IPS-NIHi11 (cell line): Measurements from ENCODE around the gene C11orf21.
"Not testable (repeated sequence)": the region's sequence is repeated elsewhere in the genome, so short reads cannot be mapped to it uniquely, and the experiment has no call there.

ENCODE experiments used
- DNase-seq: peaks from one replicate; pipeline ENCODE4 v3.0.0; 2012; ENCODE audit warnings: mixed read lengths, low spot score

C11orf21 gene

GRCh38 chr11:2301631-2302305, at the start of gene C11orf21, which contains the start of gene TSPAN32:
TSS of gene C11orf21 (minus strand) at chr11:2301918. CDS start at chr11:2301808, 110 bp downstream.
TSS of gene TSPAN32 (plus strand) at chr11:2302013. CDS start at chr11:2302150, 137 bp downstream.
- no peak for DNase-seq

GRCh38 chr11:2348986-2349385, 47.3 kb upstream of the C11orf21 start:
- DNase-seq = no peak

DNA sequence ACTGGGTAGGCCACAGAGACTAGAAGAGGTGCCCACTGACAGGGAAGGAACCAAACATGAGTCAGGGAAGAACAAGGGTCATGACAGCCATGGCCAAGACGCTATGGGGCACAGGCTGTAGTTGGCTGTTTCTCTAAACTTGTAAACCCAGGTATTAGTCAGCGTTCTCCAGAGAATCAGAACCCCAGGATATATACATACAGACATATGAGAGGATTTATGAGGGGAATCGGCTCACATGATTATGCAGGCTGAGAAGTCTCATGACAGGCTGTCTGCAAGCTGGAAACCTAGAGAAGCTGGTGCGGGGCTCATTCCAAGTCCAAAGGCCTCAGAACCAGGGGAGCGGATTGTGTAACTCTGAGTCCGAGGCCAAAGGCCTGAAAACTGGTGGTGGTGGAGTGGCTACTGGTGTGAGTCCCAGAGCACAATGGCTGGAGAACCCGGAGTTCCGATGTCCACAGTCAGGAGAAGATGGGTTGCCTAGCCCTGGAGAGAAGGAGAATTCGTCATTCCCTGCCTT, 45.7 kb upstream of the C11orf21 start:
- DNase-seq = no peak

DNA sequence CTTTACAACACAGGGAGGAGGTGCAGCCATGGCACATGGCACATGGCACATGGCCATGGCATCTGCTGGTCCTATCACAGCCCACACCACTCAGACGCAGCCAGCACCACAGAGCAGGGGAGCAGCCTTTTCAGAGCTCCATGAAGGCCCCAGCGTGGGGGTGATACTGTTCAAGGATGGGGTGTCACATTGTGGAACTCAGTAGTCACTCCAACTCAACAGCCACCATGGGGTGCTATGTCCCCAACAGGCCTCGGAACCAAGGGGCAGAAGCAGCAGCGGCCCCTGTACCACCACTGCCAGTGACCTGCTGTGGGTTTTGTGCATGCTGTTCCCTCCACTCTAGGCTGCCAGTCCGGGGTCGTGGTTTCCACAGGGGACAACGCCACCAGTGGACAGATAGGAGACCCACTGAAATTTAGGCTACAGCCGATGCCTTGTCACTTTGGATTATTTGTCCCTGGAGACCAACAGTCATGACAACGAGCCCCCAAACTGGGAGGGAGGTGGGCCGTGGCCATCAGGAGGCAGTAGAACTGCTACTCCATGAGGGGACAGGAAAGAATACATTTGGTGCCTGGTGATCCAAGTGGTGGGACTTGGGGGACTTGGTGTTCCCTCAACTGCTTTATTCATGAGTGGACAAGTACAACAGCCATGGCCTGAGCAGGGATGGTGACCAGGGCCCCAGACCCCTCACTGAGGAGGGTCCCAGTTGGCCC, 45.0 kb upstream of the C11orf21 start:
- no peak for DNase-seq

- no peak for DNase-seq
These were observed 44.3 kb upstream of the C11orf21 start for GRCh38 chr11:2346014-2346413.

DNA sequence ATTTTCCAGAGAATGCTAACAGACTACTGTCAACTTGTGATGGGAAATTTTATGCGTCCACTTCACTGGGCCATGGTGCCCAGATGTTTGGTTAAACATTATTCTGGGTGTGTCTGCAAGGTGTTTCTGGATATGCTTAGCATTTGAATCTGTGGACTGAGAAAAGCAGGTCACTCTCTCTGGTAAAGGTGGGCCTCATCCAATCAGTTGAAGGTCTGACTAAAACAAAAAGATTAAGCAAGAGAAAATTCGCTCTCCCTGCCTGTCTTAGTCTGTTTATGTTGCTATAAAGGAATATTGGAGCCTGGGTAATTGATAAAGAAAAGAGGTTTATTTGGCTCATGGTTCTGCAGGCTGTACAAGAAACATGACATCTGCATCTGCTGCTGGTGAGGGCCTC, 43.3 kb upstream of the C11orf21 start:
- no peak for DNase-seq

DNA sequence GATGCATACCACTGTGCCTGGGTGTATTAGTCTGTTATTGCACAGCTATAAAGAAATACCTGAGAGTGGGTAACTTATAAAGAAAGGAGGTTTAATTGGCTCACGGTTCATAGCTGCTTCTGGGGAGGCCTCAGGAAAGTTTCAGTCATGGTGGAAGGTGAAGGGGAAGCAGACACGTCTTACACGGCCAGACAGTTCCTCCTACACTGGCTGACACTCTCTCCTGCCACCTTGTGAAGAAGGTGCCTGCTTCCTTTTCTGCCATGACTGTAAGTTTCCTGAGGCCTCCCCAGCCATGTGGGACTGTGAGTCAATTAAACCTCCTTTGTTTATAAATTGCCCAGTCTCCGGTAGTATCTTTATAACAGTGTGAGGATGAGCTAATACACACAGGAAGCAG, 41.8 kb upstream of the C11orf21 start:
- DNase-seq = no peak

GRCh38 chr11:2342981-2343380, 41.3 kb upstream of the C11orf21 start:
- DNase-seq = no peak

- DNase-seq = no peak
These were observed 40.8 kb upstream of the C11orf21 start for GRCh38 chr11:2342557-2342956.

DNA sequence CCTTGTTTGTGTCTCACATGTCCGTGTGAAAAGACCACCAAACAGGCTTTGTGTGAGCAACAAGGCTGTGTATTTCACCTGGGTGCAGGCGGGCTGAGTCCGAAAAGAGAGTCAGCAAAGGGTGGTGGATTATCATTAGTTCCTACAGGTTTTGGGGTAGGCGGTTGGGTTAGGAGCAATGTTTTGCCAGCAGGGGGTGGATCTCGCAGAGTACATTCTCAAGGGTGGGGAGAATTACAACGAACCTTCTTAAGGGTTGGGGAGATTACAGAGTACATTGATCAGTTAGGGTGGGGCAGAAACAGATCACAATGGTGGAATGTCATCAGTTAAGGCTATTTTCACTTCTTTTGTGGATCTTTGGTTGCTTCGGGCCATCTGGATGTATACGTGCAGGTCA, 37.0 kb upstream of the C11orf21 start:
- DNase-seq = not testable (repeated sequence)

DNA sequence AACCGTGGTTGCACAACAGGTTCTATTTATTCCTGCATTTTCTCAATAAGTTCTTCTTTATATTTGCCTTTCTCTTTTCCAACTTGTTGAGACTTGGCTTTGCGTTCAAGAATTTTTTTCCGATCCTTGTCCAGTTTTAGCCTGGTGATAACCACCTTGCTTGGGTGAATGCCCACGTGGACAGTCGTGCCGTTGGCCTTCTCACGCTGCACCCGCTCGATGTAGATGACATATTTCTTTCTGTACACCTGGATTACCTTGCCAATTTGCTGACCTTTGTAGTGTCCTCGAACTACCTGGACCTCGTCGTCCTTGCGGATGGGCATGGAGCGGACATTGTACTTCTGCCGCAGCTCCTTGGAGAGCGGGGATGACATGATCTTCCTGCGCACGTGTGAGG, 33.6 kb upstream of the C11orf21 start:
- DNase-seq = not testable (repeated sequence)

- DNase-seq = not testable (repeated sequence)
These were observed 31.9 kb upstream of the C11orf21 start for GRCh38 chr11:2333486-2334205.

- DNase-seq = not testable (repeated sequence)
These were observed 30.9 kb upstream of the C11orf21 start for GRCh38 chr11:2332569-2332968.

DNA sequence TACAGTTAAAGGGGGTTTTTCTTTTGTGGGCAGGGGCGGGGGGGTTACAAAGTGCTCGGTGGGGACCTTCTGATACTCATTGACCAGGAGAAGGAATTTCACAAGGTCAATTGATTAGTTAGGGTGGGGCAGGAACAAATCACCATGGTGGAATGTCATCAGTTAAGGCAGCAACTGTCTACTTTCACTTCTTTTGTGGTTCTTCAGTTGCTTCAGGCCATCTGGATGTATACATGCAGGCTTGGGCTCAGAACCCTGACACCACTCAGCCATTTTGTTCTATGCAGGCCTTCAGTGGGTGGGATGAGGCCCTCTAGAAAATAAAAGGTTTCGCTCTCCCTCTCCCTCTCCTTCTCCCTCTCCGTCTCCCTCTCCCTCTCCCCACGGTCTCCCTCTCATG, 29.7 kb upstream of the C11orf21 start:
- DNase-seq = no peak

DNA sequence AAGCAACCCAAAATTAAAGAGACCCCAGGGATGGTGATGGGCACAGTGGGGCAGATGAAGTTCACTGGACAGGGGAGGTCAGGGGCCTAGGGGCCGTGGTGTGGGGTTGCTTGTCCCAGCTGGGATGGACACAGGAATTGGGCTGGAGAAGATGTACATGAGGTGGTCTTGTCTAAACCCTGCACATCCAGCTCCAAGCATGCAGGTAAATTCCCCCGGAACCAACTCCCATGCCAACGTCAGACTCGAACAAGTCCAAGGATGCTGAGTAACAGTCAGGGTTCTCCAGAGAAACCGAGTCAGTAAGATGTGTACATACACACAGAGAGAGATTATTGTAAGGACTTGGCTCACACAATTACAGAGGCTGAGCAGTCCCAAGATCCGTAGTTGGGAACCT, 29.0 kb upstream of the C11orf21 start:
- DNase-seq = no peak

DNA sequence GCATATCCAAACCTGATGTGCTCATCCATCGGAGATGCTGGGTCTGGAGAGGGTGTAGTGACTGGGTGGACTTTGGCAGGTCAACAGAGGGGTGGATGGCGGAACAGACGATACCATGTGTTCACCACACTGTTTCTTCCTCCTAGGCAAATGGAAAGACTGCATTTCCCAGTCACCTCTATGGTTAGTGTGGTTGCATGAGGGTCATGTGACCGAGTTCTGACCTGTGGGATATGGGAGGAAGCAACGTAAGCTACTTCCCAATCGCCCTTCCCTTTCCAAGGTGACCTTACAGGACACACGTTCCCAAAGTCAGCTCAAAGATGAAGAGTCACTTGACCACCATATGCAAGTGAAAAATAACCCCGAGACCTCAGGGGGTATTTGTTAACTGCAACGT, 27.8 kb upstream of the C11orf21 start:
- no peak for DNase-seq

DNA sequence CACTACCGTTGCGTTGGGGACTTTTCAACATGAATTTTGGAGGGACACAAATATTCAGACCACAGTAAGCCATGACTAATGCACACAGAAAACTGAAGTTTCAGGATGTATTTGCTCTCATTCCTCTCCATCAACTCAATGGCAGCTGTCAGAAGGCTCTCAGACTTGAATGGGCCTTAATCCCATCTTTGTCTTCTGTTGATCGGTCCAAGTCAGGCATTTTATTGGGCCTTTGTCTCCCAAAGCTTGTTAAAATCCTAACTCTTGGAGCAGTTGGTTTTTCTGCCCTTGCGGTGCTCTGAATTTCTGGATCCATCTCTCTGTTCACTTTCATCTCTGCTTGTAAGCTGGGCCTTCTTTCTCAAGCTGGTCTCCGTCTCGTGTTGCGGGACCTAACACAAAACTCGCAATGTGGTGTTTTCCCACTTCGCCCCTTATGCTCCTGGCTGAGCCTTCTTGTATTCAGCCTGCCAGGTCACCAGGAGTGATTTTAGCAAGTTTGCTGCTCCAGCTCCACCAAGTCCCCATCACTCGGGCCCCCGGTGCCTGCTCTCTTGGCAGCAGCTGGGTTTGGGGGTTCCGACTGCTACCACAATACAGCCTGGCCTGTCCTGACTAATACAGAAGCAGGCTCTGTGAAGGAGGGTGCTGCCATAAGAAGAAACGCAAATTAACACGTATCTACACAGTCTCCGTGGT, 27.1 kb upstream of the C11orf21 start:
- DNase-seq = no peak

GRCh38 chr11:2328021-2328420, 26.3 kb upstream of the C11orf21 start:
- no peak for DNase-seq

- DNase-seq = no peak
These were observed 25.3 kb upstream of the C11orf21 start for GRCh38 chr11:2327032-2327431.

DNA sequence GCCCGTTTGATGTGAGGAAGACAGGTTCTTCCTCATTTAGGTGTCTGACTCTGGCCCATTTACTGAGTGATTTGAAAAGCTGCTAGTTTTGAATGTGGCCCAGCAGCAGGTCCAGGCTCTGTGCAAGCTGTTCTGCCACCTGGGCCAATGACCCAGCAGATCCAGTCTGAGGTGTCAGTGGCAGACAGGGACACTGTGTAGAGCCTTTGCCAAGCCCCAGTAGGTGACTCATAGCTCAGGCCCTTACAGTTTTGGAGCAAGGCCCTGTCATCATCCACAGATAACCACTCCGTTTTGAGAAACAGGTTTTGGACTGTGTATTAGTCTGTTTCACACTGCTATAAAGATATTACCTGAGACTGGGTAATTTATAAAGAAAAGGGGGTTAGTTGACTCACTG, 24.0 kb upstream of the C11orf21 start:
- DNase-seq = no peak

DNA sequence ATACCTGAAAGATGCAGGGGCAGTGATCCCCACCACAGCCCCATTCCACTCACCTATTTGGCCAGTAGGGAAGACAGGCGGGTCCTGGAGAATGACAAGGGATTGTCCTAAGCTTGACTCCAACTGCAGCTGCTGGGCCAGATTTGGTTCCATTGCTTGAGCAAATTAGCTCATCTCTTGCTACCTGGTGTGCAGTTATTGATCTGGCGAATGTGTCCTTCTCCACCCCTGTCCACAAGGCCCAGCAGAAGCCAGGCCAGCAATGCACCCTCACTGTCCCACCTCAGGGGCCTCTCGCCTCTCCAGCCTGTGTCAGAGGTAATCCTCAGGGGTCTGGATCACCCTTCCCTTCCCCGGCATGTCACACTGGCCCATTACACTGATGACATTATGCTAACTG, 23.4 kb upstream of the C11orf21 start:
- DNase-seq = no peak

GRCh38 chr11:2321311-2321683, 19.6 kb upstream of the C11orf21 start:
- no peak for DNase-seq
